ENCODE measurements around the gene PIGM.
"Not testable (repeated sequence)": the region's sequence is repeated elsewhere in the genome, so short reads cannot be mapped to it uniquely, and the experiment has no call there.

Gene PIGM

GRCh38 chr1:160061369-160062229, 29.8 kb upstream of the PIGM start:
- ATAC-seq, result no peak
- no peak for DNase-seq

- no peak for ATAC-seq
- no peak for DNase-seq
Measured at GRCh38 chr1:160058087-160058486, 26.3 kb upstream of the PIGM start.

- no peak for ATAC-seq
Measured at GRCh38 chr1:160056648-160057169, 24.9 kb upstream of the PIGM start.

GRCh38 chr1:160053548-160054365, 22.0 kb upstream of the PIGM start:
- DNase-seq (no peak), ATAC-seq (no peak)

More at GRCh38 chr1:160056648-160057169, 24.9 kb upstream of the PIGM start:
- DNase-seq, result no peak

GRCh38 chr1:160052936-160053335, 21.1 kb upstream of the PIGM start:
- ATAC-seq (no peak), DNase-seq (no peak)

GRCh38 chr1:160050619-160051018, 18.8 kb upstream of the PIGM start:
- DNase-seq (no peak), ATAC-seq (no peak)

GRCh38 chr1:160050182-160050581, 18.4 kb upstream of the PIGM start:
- ATAC-seq, DNase-seq: not testable (repeated sequence)

GRCh38 chr1:160049101-160049500, 17.3 kb upstream of the PIGM start:
- DNase-seq (no peak), ATAC-seq (no peak)

GRCh38 chr1:160048335-160048734, 16.5 kb upstream of the PIGM start:
- ATAC-seq (no peak), DNase-seq (no peak)

- DNase-seq (no peak), ATAC-seq (no peak)
Measured at GRCh38 chr1:160047111-160047991, 15.6 kb upstream of the PIGM start.

GRCh38 chr1:160046494-160047110, 14.8 kb upstream of the PIGM start:
- ATAC-seq (peak; percentile 84), DNase-seq (peak; percentile 35)

- ATAC-seq (no peak), DNase-seq (no peak)
Measured at GRCh38 chr1:160045653-160046052, 13.9 kb upstream of the PIGM start.

- no peak for ATAC-seq
- no peak for DNase-seq
Measured at GRCh38 chr1:160043543-160043942, 11.8 kb upstream of the PIGM start.

GRCh38 chr1:160040476-160040875, 8.7 kb upstream of the PIGM start:
- ATAC-seq (no peak), DNase-seq (no peak)

- DNase-seq, result peak; percentile 20
- no peak for ATAC-seq
Measured at GRCh38 chr1:160032165-160032820, 503 bp upstream of the PIGM start.

GRCh38 chr1:160030657-160031364, 979 bp downstream of the PIGM start:
- ATAC-seq (peak; percentile 4), DNase-seq (no peak)

- DNase-seq (no peak), ATAC-seq (no peak)
Measured at GRCh38 chr1:160028426-160028825, 3.4 kb downstream of the PIGM start.

- DNase-seq (no peak), ATAC-seq (no peak)
Measured at GRCh38 chr1:160025314-160025713, 6.5 kb downstream of the PIGM start.

- DNase-seq (no peak), ATAC-seq (no peak)
Measured at GRCh38 chr1:160024195-160024905, 7.4 kb downstream of the PIGM start.

All from stimulated activated naive CD8-positive, alpha-beta T cell treated with anti-CD3 and anti-CD28 coated beads, Interleukin-15, Interleukin-2, amounts not matched to agents 100 U/mL and 50 U/mL, for 24 hours (primary cell).